GM12878 (cell line): ENCODE measurements around the gene TSHZ2.

Experiments
- BRCA1 ChIP-seq: IDR thresholded peaks from 2 replicates; pipeline ENCODE4 v1.6.1; 2011; ENCODE audit warnings: low read depth, low read length, improper control_type of control experiment
- CHD4 ChIP-seq: fragments of 200-600 bp; sonication (generic); IDR thresholded peaks from 2 replicates; pipeline ENCODE4 v1.6.1; 2016; ENCODE audit warnings: mild to moderate bottlenecking
- CTCF ChIP-seq, 3 experiments: IDR thresholded peaks in 2 of 3; conservative IDR thresholded peaks in 1 of 3; 2 replicates each; pipeline ENCODE4 v1.5.1; 2011; ENCODE audit warnings: low read depth in 3 of 3, low read length in 3 of 3, mild to moderate bottlenecking in 3 of 3, control low read depth in 2 of 3, moderate library complexity in 2 of 3, inconsistent platforms in 1 of 3, mixed read lengths in 1 of 3; ENCODE audit not compliant: control insufficient read depth in 2 of 3, insufficient read depth in 1 of 3; ENCODE audit errors: extremely low read depth in 1 of 3
- EZH2 ChIP-seq: IDR thresholded peaks from 2 replicates; pipeline ENCODE4 v1.6.1; 2012; ENCODE audit warnings: low read depth, mild to moderate bottlenecking, control low read depth, inconsistent platforms, low read length, borderline replicate concordance; ENCODE audit not compliant: control insufficient read depth
- FOXM1 ChIP-seq: IDR thresholded peaks from 2 replicates; pipeline ENCODE4 v1.6.1; 2012; ENCODE audit warnings: low read depth, mild to moderate bottlenecking, inconsistent platforms, low read length, moderate library complexity
- POLR2AphosphoS5 ChIP-seq: IDR thresholded peaks from 2 replicates; pipeline ENCODE4 v1.6.1; 2011; ENCODE audit warnings: mild to moderate bottlenecking, low read length, inconsistent platforms
- SIN3A ChIP-seq: IDR thresholded peaks from 2 replicates; pipeline ENCODE4 v1.6.1; 2012; ENCODE audit warnings: low read depth, low read length, improper control_type of control experiment
- SIX5 ChIP-seq: IDR thresholded peaks from 2 replicates; pipeline ENCODE4 v1.6.1; 2011; ENCODE audit warnings: mild to moderate bottlenecking, low read depth, low read length, moderate library complexity; ENCODE audit not compliant: severe bottlenecking
- SMC3 ChIP-seq: IDR thresholded peaks from 2 replicates; pipeline ENCODE4 v1.6.1; 2011; ENCODE audit warnings: low read length, improper control_type of control experiment, borderline replicate concordance
- SP1 ChIP-seq: IDR thresholded peaks from one replicate; pipeline ENCODE4 v1.6.1; 2011; ENCODE audit warnings: low read depth, low read length
- ZBED1 ChIP-seq: IDR thresholded peaks from 2 replicates; pipeline ENCODE4 v1.6.1; 2016; ENCODE audit warnings: borderline replicate concordance
- ZNF24 ChIP-seq: fragments of 450-650 bp; IDR thresholded peaks from 2 replicates; pipeline ENCODE4 v1.6.1; 2017; ENCODE audit warnings: antibody characterized with exemption, mild to moderate bottlenecking
- ZNF384 ChIP-seq: IDR thresholded peaks from 2 replicates; pipeline ENCODE4 v1.6.1; 2012; ENCODE audit warnings: low read depth, mild to moderate bottlenecking, low read length, improper control_type of control experiment, borderline replicate concordance

- TF ChIP-seq CTCF (IDR thresholded peaks at IDR 0.05 in 2 of 3, conservative IDR thresholded peaks at IDR 0.05 in 1 of 3; ENCODE audit: control insufficient read depth in 2 of 3, extremely low read depth in 1 of 3, insufficient read depth in 1 of 3, low read depth in 3 of 3, low read length in 3 of 3) (no peak), FOXM1 (no peak), BRCA1 (no peak), EZH2 (no peak), SIX5 (no peak), ZNF24 (no peak), SMC3 (no peak), SIN3A (no peak), ZNF384 (no peak), ZBED1 (no peak), SP1 (no peak), CHD4 (no peak), POLR2AphosphoS5 (no peak)
These were observed 462.5 kb downstream of the TSHZ2 start for GRCh38 chr20:53434662-53435061.
